GM12872 (cell line): ENCODE measurements around the gene FPGS.

Source experiments
- CTCF ChIP-seq: IDR thresholded peaks from 3 replicates; pipeline ENCODE4 v1.5.1; 2011; ENCODE audit warnings: low read depth, mild to moderate bottlenecking, low read length, moderate library complexity; ENCODE audit not compliant: insufficient read depth

FPGS gene

GRCh38 chr9:127812936-127813675, 10.4 kb downstream of the FPGS start:
- TF ChIP-seq CTCF: no peak

- no peak for TF ChIP-seq CTCF
Observed at GRCh38 chr9:127813686-127814226, 11.1 kb downstream of the FPGS start.

- TF ChIP-seq CTCF: no peak
Observed at GRCh38 chr9:127814619-127815511, 12.2 kb downstream of the FPGS start.

- no peak for TF ChIP-seq CTCF
Observed at GRCh38 chr9:127815512-127816361, 13.1 kb downstream of the FPGS start.

GRCh38 chr9:127816362-127816725, 13.7 kb downstream of the FPGS start:
- TF ChIP-seq CTCF: no peak

- TF ChIP-seq CTCF: no peak
Observed at GRCh38 chr9:127816728-127817127, 14.0 kb downstream of the FPGS start.
